Measurements from ENCODE around the gene HSPA4. TPM values are rescaled to one million over a fixed set of nuclear protein-coding genes. Genes with fewer than 3 reads are reported as not detected.
A peak's percentile ranks its signal among the peaks of the same experiment; 100 is the strongest.
"Not testable (repeated sequence)": the region's sequence is repeated elsewhere in the genome, so short reads cannot be mapped to it uniquely, and the experiment has no call there.

The HSPA4 gene
- total RNA-seq, 2 experiments from 2014 or later: 89.5 to 95.4 TPM

- CTCF ChIA-PET: interaction anchor here (1.2 kb wide), 2 partner anchors 14 to 18 kb away, joined by 3 to 4 read pairs; partner anchors contain the start of gene HSPA4
- H3K27ac Mint-ChIP-seq: no peak overlapping the region
- peaks cover 7% of the 10 kb centered on the region for H3K27me3 Mint-ChIP-seq
- no peak overlapping the region for H3K4me3 Mint-ChIP-seq
- H3K36me3 Mint-ChIP-seq (ENCODE audit: low read depth): no peaks in the 10 kb centered on the region
- DNase-seq: no peak
- H3K9me3 Mint-ChIP-seq: no peaks in the 10 kb centered on the region
- POLR2A ChIA-PET: no interaction called here
- peaks cover 7% of the 10 kb centered on the region for H3K4me1 Mint-ChIP-seq
Measured at GRCh38 chr5:133034064-133034463, 17.7 kb upstream of the HSPA4 start.

DNA sequence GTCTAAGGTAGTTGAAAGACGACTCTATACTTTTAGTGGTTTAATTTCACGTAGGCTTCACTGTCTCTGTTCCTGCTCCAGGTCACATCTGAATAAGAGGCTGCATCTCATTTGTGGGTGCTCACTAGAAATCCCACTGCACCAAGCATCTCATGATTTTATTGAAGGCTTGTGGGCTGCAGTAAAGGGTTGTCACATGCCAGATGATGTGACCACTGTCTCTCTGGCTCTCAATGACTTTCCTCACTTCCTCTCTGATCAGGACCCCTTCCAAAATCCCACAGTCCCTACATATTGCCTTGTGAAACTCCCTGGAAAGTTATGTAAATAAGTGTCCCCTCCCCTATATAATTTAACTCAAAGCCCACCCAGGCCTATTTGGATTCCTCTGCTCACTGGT is 16.6 kb upstream of the HSPA4 start:
- no peaks in the 10 kb centered on the region for H3K36me3 Mint-ChIP-seq (ENCODE audit: low read depth)
- no peak for DNase-seq
- no peak overlapping the region for H3K27ac Mint-ChIP-seq
- peaks cover 7% of the 10 kb centered on the region for H3K27me3 Mint-ChIP-seq
- no peaks in the 10 kb centered on the region for H3K9me3 Mint-ChIP-seq
- CTCF ChIA-PET: interaction anchor here (1.2 kb wide), 1 partner anchor 16 kb away, joined by 4 read pairs; the partner anchor contains the start of gene HSPA4
- POLR2A ChIA-PET: no interaction called here
- H3K4me3 Mint-ChIP-seq: no peak overlapping the region
- peaks cover 7% of the 10 kb centered on the region for H3K4me1 Mint-ChIP-seq

DNA sequence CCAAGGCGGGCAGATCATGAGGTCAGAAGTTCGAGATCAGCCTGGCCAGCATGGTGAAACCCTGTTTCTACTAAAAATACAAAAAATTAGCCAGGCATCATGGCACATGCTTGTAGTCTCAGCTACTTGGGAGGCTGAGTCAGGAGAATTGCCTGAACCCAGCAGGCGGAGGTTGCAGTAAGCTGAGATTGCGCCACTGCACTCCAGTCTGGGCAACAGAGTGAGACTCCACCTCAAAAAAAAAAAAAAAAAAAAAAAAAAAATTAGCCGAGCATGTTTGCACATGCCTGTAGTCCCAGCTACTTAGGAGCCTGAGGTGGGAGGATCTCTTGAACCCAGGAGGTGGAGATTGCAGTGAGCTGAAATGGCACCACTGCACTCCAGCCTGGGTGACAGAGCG is 15.1 kb upstream of the HSPA4 start:
- not testable (repeated sequence) for H3K36me3 Mint-ChIP-seq (ENCODE audit: low read depth)

GRCh38 chr5:133041157-133041784 is 10.5 kb upstream of the HSPA4 start:
- ChIA-PET POLR2A (no interaction called here), CTCF (no interaction called here)
- no peak for DNase-seq
- no peak overlapping the region for H3K4me3 Mint-ChIP-seq
- H3K36me3 Mint-ChIP-seq (ENCODE audit: low read depth): no peaks in the 10 kb centered on the region
- no peak overlapping the region for H3K27ac Mint-ChIP-seq
- H3K9me3 Mint-ChIP-seq: no peaks in the 10 kb centered on the region
- H3K4me1 Mint-ChIP-seq: no peaks in the 10 kb centered on the region
- H3K27me3 Mint-ChIP-seq: no peaks in the 10 kb centered on the region

More for the DNA sequence above, 15.1 kb upstream of the HSPA4 start:
- H3K27me3 Mint-ChIP-seq, H3K9me3 Mint-ChIP-seq, H3K27ac Mint-ChIP-seq, CTCF ChIA-PET, DNase-seq, H3K4me3 Mint-ChIP-seq, H3K4me1 Mint-ChIP-seq: not testable (repeated sequence)
- POLR2A ChIA-PET: interaction anchor here (0.6 kb wide), 1 partner anchor 12 kb away, joined by 3 read pairs; no protein-coding TSS in a partner anchor

GRCh38 chr5:133041910-133042309 is 9.9 kb upstream of the HSPA4 start:
- no peaks in the 10 kb centered on the region for H3K27me3 Mint-ChIP-seq
- no peaks in the 10 kb centered on the region for H3K4me1 Mint-ChIP-seq
- no peaks in the 10 kb centered on the region for H3K36me3 Mint-ChIP-seq (ENCODE audit: low read depth)
- ChIA-PET POLR2A (no interaction called here), CTCF (no interaction called here)
- H3K9me3 Mint-ChIP-seq: no peaks in the 10 kb centered on the region
- DNase-seq: no peak
- no peak overlapping the region for H3K4me3 Mint-ChIP-seq
- no peak overlapping the region for H3K27ac Mint-ChIP-seq

GRCh38 chr5:133046560-133046959 is 5.3 kb upstream of the HSPA4 start:
- H3K9me3 Mint-ChIP-seq; H3K4me3 Mint-ChIP-seq; H3K27me3 Mint-ChIP-seq; DNase-seq; H3K27ac Mint-ChIP-seq; POLR2A ChIA-PET; CTCF ChIA-PET; H3K36me3 Mint-ChIP-seq (ENCODE audit: low read depth): not testable (repeated sequence)
- H3K4me1 Mint-ChIP-seq: peaks cover 20% of the 10 kb centered on the region

DNA sequence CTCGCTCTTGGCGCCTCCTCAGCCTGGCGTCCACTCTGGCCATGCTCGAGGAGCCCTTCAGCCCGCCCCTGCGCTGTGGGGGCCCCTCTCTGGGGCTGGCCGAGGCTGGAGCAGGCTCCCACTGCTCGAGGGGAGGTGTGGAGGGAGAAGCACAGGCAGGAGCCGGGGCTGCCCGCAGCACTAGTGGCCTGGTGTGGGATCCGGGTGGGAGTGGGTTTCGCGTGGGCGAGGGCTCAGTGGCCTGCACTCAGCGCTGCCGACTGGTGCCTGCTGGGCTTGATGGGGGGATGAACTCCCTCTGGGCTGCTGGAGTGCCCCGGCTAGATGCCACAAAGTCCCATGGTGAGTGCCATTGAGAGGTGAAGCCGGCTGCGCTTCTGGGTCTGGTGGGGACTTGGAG is 4.4 kb upstream of the HSPA4 start:
- CTCF ChIA-PET: interaction anchor here (1.1 kb wide), 1 partner anchor 14 kb away, joined by 3 read pairs; no protein-coding TSS in a partner anchor
- H3K27ac Mint-ChIP-seq: no peak overlapping the region
- H3K36me3 Mint-ChIP-seq (ENCODE audit: low read depth): peaks cover 6% of the 10 kb centered on the region
- H3K9me3 Mint-ChIP-seq: no peaks in the 10 kb centered on the region
- peaks cover 20% of the 10 kb centered on the region for H3K4me1 Mint-ChIP-seq
- no peaks in the 10 kb centered on the region for H3K27me3 Mint-ChIP-seq
- POLR2A ChIA-PET: no interaction called here
- H3K4me3 Mint-ChIP-seq: no peak overlapping the region
- no peak for DNase-seq

GRCh38 chr5:133048993-133049725 is 2.7 kb upstream of the HSPA4 start:
- DNase-seq: no peak
- H3K27me3 Mint-ChIP-seq: no peaks in the 10 kb centered on the region
- H3K9me3 Mint-ChIP-seq: no peaks in the 10 kb centered on the region
- H3K4me3 Mint-ChIP-seq: no peak overlapping the region
- H3K36me3 Mint-ChIP-seq (ENCODE audit: low read depth): peaks cover 12% of the 10 kb centered on the region
- H3K27ac Mint-ChIP-seq: peak overlapping the region; percentile 2
- H3K4me1 Mint-ChIP-seq: peaks cover 30% of the 10 kb centered on the region
- ChIA-PET CTCF (interaction anchor here (0.6 to 1.8 kb wide), 2 partner anchors 11 to 178 kb away, joined by 3 to 5 read pairs; no protein-coding TSS in a partner anchor), POLR2A (no interaction called here)

DNA sequence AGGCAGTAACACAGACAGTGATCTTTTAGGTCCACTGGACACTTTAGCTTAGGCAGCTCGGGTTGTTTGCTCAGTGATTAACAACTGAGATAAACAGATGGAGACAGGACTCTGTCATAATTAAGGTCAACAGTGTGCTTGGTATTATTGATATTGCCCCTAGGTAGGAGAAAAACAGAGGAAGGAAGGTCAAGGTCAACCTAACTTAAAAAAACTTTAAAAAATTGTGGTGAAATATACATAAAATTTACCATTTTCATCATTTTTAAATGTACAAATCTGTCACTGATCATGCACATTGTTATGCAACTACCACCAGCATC is 2.1 kb upstream of the HSPA4 start:
- DNase-seq: no peak

GRCh38 chr5:133050521-133050920 is 1.3 kb upstream of the HSPA4 start:
- Mint-ChIP-seq H3K36me3 (ENCODE audit: low read depth) (peaks cover 22% of the 10 kb centered on the region), H3K27me3 (no peaks in the 10 kb centered on the region), H3K27ac (peak overlapping the region; percentile 100), H3K4me1 (peaks cover 44% of the 10 kb centered on the region), H3K9me3 (no peaks in the 10 kb centered on the region), H3K4me3 (peak overlapping the region; percentile 96)
- DNase-seq: peak; percentile 15
- ChIA-PET POLR2A (no interaction called here), CTCF (interaction anchor here (0.7 kb wide), 1 partner anchor 88 kb away, joined by 3 read pairs; no protein-coding TSS in a partner anchor)

More for the DNA sequence above, 2.1 kb upstream of the HSPA4 start:
- ChIA-PET POLR2A (no interaction called here), CTCF (interaction anchor here (1.8 kb wide), 1 partner anchor 12 kb away, joined by 5 read pairs; no protein-coding TSS in a partner anchor)
- H3K4me3 Mint-ChIP-seq: no peak overlapping the region
- no peaks in the 10 kb centered on the region for H3K9me3 Mint-ChIP-seq
- H3K4me1 Mint-ChIP-seq: peaks cover 35% of the 10 kb centered on the region
- no peaks in the 10 kb centered on the region for H3K27me3 Mint-ChIP-seq
- H3K27ac Mint-ChIP-seq: peak overlapping the region; percentile 2
- H3K36me3 Mint-ChIP-seq (ENCODE audit: low read depth): peaks cover 14% of the 10 kb centered on the region

- CTCF ChIA-PET: interaction anchor here (1.3 kb wide), 1 partner anchor 16 kb away, joined by 4 read pairs; no protein-coding TSS in a partner anchor
- Mint-ChIP-seq H3K9me3 (no peaks in the 10 kb centered on the region), H3K4me1 (peaks cover 47% of the 10 kb centered on the region)
Measured at GRCh38 chr5:133051061-133051541, 712 bp upstream of the HSPA4 start.

DNA sequence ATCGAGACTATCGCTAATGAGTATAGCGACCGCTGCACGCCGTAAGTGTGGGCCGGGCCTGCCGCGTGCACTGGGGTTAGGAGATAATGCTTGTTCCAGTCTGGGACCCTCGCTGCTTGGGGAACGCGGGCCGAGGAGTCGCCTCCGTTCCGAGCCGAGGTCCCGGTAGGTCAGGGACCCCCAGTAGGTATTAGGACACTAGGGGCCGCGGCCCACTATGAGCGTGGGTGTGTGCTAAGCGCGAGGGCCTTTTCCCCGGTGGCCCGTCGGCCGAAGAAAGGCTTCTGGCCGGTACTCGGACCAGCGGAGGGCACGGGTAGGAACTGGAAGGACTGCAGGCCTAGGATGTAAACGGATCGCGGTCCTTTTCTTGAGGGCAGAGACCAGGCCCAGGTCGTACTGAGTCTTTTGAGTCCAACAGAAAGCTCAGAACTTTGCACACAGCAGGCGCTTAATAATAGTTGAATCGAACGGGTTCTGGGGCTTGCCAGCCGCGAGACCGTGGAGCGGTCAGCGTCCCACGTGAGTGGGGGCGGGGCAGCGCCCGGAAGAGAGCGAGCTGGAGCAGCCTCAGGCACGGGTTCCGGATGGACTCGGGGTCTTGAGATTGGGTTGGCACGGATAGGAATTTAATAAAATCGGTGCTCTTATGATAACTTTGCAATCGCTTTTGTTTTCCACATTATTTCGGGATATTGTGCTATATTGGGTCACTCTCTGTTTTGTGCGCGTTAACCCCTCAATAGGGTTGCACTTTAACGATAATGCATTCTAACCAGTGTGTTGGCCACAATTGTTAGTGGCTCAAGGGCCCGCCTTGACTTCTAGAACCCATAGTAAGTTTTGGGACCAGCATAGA is 733 bp downstream of the HSPA4 start:
- H3K36me3 Mint-ChIP-seq (ENCODE audit: low read depth): peaks cover 22% of the 10 kb centered on the region
- H3K27ac Mint-ChIP-seq: peak overlapping the region; percentile 100
- ChIA-PET POLR2A (interaction anchor here (0.7 to 1.0 kb wide), 2 partner anchors 90 to 593 kb away, joined by 3 to 10 read pairs; no protein-coding TSS in a partner anchor), CTCF (interaction anchor here (1.0 to 1.3 kb wide), 2 partner anchors 17 to 18 kb away, joined by 3 to 4 read pairs; no protein-coding TSS in a partner anchor)
- H3K4me3 Mint-ChIP-seq: peak overlapping the region; percentile 96
- no peaks in the 10 kb centered on the region for H3K9me3 Mint-ChIP-seq
- peaks cover 57% of the 10 kb centered on the region for H3K4me1 Mint-ChIP-seq
- DNase-seq: peak; percentile 61
- no peaks in the 10 kb centered on the region for H3K27me3 Mint-ChIP-seq

More at GRCh38 chr5:133051061-133051541, 712 bp upstream of the HSPA4 start:
- Mint-ChIP-seq H3K27ac (peak overlapping the region; percentile 100), H3K36me3 (ENCODE audit: low read depth) (peaks cover 22% of the 10 kb centered on the region), H3K4me3 (peak overlapping the region; percentile 96), H3K27me3 (no peaks in the 10 kb centered on the region)
- POLR2A ChIA-PET: interaction anchor here (0.5 to 1.0 kb wide), 2 partner anchors 18 to 88 kb away, joined by 3 to 10 read pairs; no protein-coding TSS in a partner anchor
- DNase-seq: no peak

Measured in activated CD4-positive, alpha-beta T cell treated with anti-CD3 and anti-CD28 coated beads, Interleukin-2, amount 10 ng/mL, durations not matched to agents 7 days and 5 days (primary cell).